Uterus (tissue), 4 donors: ENCODE data around the gene DLX6. TPM values are rescaled to one million over a fixed set of nuclear protein-coding genes. Genes with fewer than 3 reads are reported as not detected.

Source experiments
- DNase-seq, 2 donors: peaks; one replicate each; pipeline ENCODE4 v3.0.0-alpha.2; 2019 to 2020
- H3K27ac ChIP-seq, 2 donors: fragments of 200-600 bp; sonication (generic); 1 replicate in 1 of 2; 2 replicates in 1 of 2; pipeline ENCODE4 v1.5.1; 2016 to 2018
- H3K27me3 ChIP-seq, 2 donors: fragments of 200-600 bp; sonication (generic); one replicate each; pipeline ENCODE4 v1.5.1; 2018 to 2019; ENCODE audit warnings: control low read depth in 1 of 2
- H3K36me3 ChIP-seq, 2 donors: fragments of 200-600 bp; sonication (generic); one replicate each; pipeline ENCODE4 v1.5.1; 2019; ENCODE audit warnings: control low read depth in 1 of 2
- H3K4me1 ChIP-seq, 2 donors: fragments of 200-600 bp; sonication (generic); one replicate each; pipeline ENCODE4 v1.5.1; 2018 to 2019; ENCODE audit warnings: control low read depth in 1 of 2
- H3K4me3 ChIP-seq, 2 donors: fragments of 200-600 bp; sonication (generic); 1 replicate in 1 of 2; 2 replicates in 1 of 2; pipeline ENCODE4 v1.5.1; 2018 to 2019; ENCODE audit warnings: mild to moderate bottlenecking in 1 of 2
- H3K9me3 ChIP-seq, 2 donors: fragments of 200-600 bp; sonication (generic); one replicate each; pipeline ENCODE4 v1.5.1; 2019; ENCODE audit warnings: control low read depth in 1 of 2
- CTCF ChIP-seq, 4 experiments: fragments of 200-600 bp in 2 of 4; fragments of 450-650 bp in 2 of 4; sonication (generic) in 2 of 4; IDR thresholded peaks; one replicate each; pipeline ENCODE4 v1.5.1; 2016 to 2019; ENCODE audit warnings: antibody characterized with exemption in 4 of 4, mild to moderate bottlenecking in 2 of 4, moderate library complexity in 1 of 4
- POLR2A ChIP-seq, 2 donors: fragments of 450-650 bp; IDR thresholded peaks; one replicate each; pipeline ENCODE4 v1.6.1; 2016; ENCODE audit warnings: antibody characterized with exemption in 2 of 2, mild to moderate bottlenecking in 1 of 2, moderate library complexity in 1 of 2
- intact Hi-C: fragments of 100-400 bp; cut with DNase I; formaldehyde crosslinking; loops from one replicate; pipeline ENCODE4 v1.15.1; 2023; ENCODE audit warnings: low total_unique reads
- total RNA-seq, 4 donors: library from RNA; depleted of rRNA in 3 of 4; stranded (reverse); fragments of >200 nt in 3 of 4; gene quantifications; one replicate each; pipeline versions ENCODE4 v1.1.0 to v1.2.4, GENCODE V29; 2014 to 2023
- donor health status: DM: yes; HTN: yes; CAD: no.

Gene DLX6
- total RNA-seq, 4 donors from 2014 or later = 0.30 to 1.5 (median 0.77) TPM; not detected in 1

GRCh38 chr7:96995406-96996110 lies 9.8 kb upstream of the DLX6 start:
- no peak for DNase-seq
- Histone ChIP-seq H3K4me3 (no peak overlapping the region), H3K27me3 (peaks cover 18 to 92% of the 10 kb centered on the region in 2 donors)

GRCh38 chr7:96996111-96996957 lies 9.0 kb upstream of the DLX6 start:
- no peaks in the 10 kb centered on the region for H3K4me1 ChIP-seq
- H3K27me3 ChIP-seq = peaks cover 18 to 91% of the 10 kb centered on the region in 2 donors
- no peaks in the 10 kb centered on the region for H3K9me3 ChIP-seq
- intact Hi-C loops = no loop called here
- H3K27ac ChIP-seq = no peak overlapping the region
- TF ChIP-seq POLR2A (IDR thresholded peaks at IDR 0.05) = no peak
- TF ChIP-seq CTCF (IDR thresholded peaks at IDR 0.05) = no peak
- no peak for DNase-seq
- no peaks in the 10 kb centered on the region for H3K36me3 ChIP-seq
- no peak overlapping the region for H3K4me3 ChIP-seq

More at GRCh38 chr7:96995406-96996110, 9.8 kb upstream of the DLX6 start:
- no peaks in the 10 kb centered on the region for H3K4me1 ChIP-seq
- no peaks in the 10 kb centered on the region for H3K36me3 ChIP-seq
- TF ChIP-seq POLR2A (IDR thresholded peaks at IDR 0.05) (no peak), CTCF (IDR thresholded peaks at IDR 0.05) (no peak)
- no peaks in the 10 kb centered on the region for H3K9me3 ChIP-seq
- intact Hi-C loops = no loop called here
- H3K27ac ChIP-seq = no peak overlapping the region

GRCh38 chr7:96996958-96997511 lies 8.3 kb upstream of the DLX6 start:
- no peak overlapping the region for H3K4me3 ChIP-seq

GRCh38 chr7:96997512-96998032 lies 7.8 kb upstream of the DLX6 start:
- no peak for DNase-seq
- no peaks in the 10 kb centered on the region for H3K36me3 ChIP-seq
- H3K9me3 ChIP-seq = no peaks in the 10 kb centered on the region
- H3K4me1 ChIP-seq = no peaks in the 10 kb centered on the region
- no peak overlapping the region for H3K27ac ChIP-seq
- H3K4me3 ChIP-seq = no peak overlapping the region
- TF ChIP-seq CTCF (IDR thresholded peaks at IDR 0.05) (no peak), POLR2A (IDR thresholded peaks at IDR 0.05) (no peak)
- intact Hi-C loops = no loop called here
- peaks cover 24 to 88% of the 10 kb centered on the region in 2 donors for H3K27me3 ChIP-seq

More at GRCh38 chr7:96996958-96997511, 8.3 kb upstream of the DLX6 start:
- no peaks in the 10 kb centered on the region for H3K9me3 ChIP-seq
- peaks cover 21 to 88% of the 10 kb centered on the region in 2 donors for H3K27me3 ChIP-seq
- H3K36me3 ChIP-seq = no peaks in the 10 kb centered on the region
- H3K27ac ChIP-seq = no peak overlapping the region
- TF ChIP-seq CTCF (IDR thresholded peaks at IDR 0.05) (no peak), POLR2A (IDR thresholded peaks at IDR 0.05) (no peak)
- intact Hi-C loops = no loop called here
- no peaks in the 10 kb centered on the region for H3K4me1 ChIP-seq
- DNase-seq = no peak
